ENCODE data around the gene LSAMP. TPM values are rescaled to one million over a fixed set of nuclear protein-coding genes. Genes with fewer than 3 reads are reported as not detected.

LSAMP gene
- total RNA-seq, 1 donor: 3.3 TPM

DNA sequence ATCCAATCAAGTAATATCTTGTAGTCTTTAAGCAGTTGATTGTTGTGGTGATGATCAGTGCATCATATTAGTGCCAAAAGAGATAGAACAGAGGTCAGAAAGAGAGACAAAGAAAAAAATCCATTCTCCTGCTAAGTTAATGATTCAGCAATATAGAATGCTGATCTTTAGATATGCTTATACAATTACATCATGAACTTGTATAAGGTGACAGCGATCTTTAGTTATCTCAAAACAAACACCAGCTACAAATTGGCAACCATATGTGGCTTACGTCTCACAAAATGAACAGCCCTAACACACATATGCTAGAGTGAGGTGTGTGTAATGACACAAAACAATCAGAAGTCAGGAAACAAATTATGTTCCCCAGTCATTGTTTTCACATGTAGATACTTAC lies 12.5 kb downstream of the LSAMP start:
- Histone ChIP-seq H2AFZ (ENCODE audit: low read length) (no peak overlapping the region), H3K27me3 (ENCODE audit: insufficient read depth, low read length) (no peaks in the 10 kb centered on the region), H3K79me2 (ENCODE audit: insufficient read depth, low read length) (no peaks in the 10 kb centered on the region), H4K20me1 (ENCODE audit: insufficient read depth, low read length) (no peaks in the 10 kb centered on the region), H3K4me2 (ENCODE audit: insufficient read depth, low read length) (no peak overlapping the region), H3K9me3 (ENCODE audit: low read depth, low read length) (peaks cover 1% of the 10 kb centered on the region), H3K4me3 (ENCODE audit: insufficient read depth, low read length) (no peak overlapping the region), H3K4me1 (ENCODE audit: insufficient read depth, low read length) (no peaks in the 10 kb centered on the region), H3K27ac (ENCODE audit: low read depth, low read length) (no peak overlapping the region), H3K36me3 (ENCODE audit: insufficient read depth, low read length) (no peaks in the 10 kb centered on the region)
- DNase-seq (ENCODE audit: insufficient read length, low spot score, missing footprints): no peak
- TF ChIP-seq, protein P1, sequence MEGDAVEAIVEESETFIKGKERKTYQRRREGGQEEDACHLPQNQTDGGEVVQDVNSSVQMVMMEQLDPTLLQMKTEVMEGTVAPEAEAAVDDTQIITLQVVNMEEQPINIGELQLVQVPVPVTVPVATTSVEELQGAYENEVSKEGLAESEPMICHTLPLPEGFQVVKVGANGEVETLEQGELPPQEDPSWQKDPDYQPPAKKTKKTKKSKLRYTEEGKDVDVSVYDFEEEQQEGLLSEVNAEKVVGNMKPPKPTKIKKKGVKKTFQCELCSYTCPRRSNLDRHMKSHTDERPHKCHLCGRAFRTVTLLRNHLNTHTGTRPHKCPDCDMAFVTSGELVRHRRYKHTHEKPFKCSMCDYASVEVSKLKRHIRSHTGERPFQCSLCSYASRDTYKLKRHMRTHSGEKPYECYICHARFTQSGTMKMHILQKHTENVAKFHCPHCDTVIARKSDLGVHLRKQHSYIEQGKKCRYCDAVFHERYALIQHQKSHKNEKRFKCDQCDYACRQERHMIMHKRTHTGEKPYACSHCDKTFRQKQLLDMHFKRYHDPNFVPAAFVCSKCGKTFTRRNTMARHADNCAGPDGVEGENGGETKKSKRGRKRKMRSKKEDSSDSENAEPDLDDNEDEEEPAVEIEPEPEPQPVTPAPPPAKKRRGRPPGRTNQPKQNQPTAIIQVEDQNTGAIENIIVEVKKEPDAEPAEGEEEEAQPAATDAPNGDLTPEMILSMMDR (IDR thresholded peaks at IDR 0.05; ENCODE audit: extremely low read depth, low read depth, low read length): no peak

DNA sequence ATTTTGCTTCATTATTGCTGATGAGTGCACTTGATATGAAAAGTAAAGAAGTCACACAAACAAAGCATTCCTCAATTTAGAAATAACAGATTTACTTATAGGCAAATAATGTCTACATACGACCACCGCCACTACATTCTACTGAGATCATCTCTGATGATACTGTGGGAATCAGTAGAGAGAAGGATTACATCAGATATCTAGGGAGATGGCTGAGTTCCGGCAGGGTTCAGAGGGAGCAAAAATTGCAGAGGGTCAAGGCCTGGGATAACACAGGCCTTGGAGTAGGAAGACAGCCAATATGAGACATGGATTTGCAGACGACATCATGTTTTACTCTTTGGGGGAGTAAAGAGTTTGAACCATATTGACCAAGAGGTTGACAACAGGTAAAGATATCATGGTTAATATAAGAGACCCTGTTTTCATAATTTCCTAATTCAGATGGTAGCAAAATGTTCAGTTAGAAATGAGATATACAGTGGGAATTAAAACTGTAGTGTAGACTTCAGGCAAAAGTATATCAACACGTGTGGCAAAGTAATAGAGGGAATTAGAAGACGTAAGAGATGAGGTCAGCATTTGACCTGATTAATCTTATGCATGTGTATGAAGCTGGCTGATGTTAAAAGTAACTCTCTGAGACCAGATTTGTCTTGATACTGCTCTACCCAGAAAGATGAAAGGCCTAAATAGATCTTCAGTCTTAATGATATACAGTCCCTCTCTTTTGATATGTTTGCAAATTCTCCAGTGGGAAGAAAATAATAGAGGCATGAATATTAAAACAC lies 15.6 kb downstream of the LSAMP start:
- Histone ChIP-seq H3K79me2 (ENCODE audit: insufficient read depth, low read length) (no peaks in the 10 kb centered on the region), H2AFZ (ENCODE audit: low read length) (no peak overlapping the region), H3K27ac (ENCODE audit: low read depth, low read length) (no peak overlapping the region), H3K4me3 (ENCODE audit: insufficient read depth, low read length) (no peak overlapping the region), H3K27me3 (ENCODE audit: insufficient read depth, low read length) (no peaks in the 10 kb centered on the region), H3K4me1 (ENCODE audit: insufficient read depth, low read length) (no peaks in the 10 kb centered on the region), H3K4me2 (ENCODE audit: insufficient read depth, low read length) (no peak overlapping the region), H4K20me1 (ENCODE audit: insufficient read depth, low read length) (no peaks in the 10 kb centered on the region), H3K9me3 (ENCODE audit: low read depth, low read length) (peaks cover 2% of the 10 kb centered on the region), H3K36me3 (ENCODE audit: insufficient read depth, low read length) (no peaks in the 10 kb centered on the region)
- TF ChIP-seq, protein P1 (IDR thresholded peaks at IDR 0.05; ENCODE audit: extremely low read depth, low read depth, low read length): no peak
- DNase-seq (ENCODE audit: insufficient read length, low spot score, missing footprints): no peak

DNA sequence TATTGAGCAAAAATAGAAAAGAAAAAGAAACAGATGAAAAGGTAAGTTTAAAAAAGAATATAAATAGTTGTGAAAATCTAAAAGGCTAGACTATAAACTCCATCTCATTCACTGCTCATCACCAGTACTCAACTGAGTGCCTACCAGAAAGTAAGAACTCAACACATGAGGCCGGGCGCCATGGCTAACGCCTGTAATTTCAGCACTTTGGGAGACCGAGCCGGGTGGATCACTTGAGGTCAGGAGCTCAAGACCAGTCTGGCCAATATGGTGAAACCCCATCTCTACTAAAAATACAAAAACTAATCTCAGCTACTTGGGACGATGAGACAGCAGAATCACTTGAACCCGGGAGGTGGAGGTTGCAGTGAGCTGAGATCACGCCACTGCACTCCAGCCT lies 19.3 kb downstream of the LSAMP start:
- Histone ChIP-seq H3K4me2 (ENCODE audit: insufficient read depth, low read length) (no peak overlapping the region), H3K9me3 (ENCODE audit: low read depth, low read length) (peaks cover 2% of the 10 kb centered on the region), H3K27ac (ENCODE audit: low read depth, low read length) (no peak overlapping the region), H3K4me1 (ENCODE audit: insufficient read depth, low read length) (no peaks in the 10 kb centered on the region), H3K79me2 (ENCODE audit: insufficient read depth, low read length) (no peaks in the 10 kb centered on the region), H2AFZ (ENCODE audit: low read length) (no peak overlapping the region), H3K36me3 (ENCODE audit: insufficient read depth, low read length) (no peaks in the 10 kb centered on the region), H4K20me1 (ENCODE audit: insufficient read depth, low read length) (no peaks in the 10 kb centered on the region), H3K4me3 (ENCODE audit: insufficient read depth, low read length) (no peak overlapping the region), H3K27me3 (ENCODE audit: insufficient read depth, low read length) (no peaks in the 10 kb centered on the region)
- no peak for DNase-seq (ENCODE audit: insufficient read length, low spot score, missing footprints)
- TF ChIP-seq, protein P1 (IDR thresholded peaks at IDR 0.05; ENCODE audit: extremely low read depth, low read depth, low read length): no peak

DNA sequence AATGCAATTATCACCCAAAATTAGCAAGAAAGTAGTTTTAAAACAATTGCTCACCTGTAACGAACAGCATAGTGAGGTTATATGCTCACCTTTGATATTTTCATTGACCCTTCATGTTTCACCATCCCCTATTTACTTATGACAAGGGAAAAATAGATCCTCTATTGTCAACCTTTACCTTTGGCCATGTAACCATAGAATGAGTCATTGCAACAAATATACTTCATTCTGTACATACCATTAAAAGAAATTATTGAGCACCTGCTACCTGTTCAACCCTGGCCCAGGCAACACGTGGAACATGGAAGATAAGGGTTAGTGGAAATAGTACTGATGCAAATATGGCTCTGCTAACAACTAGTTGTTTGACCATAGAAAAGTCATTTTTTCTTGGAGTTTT lies 20.2 kb downstream of the LSAMP start:
- Histone ChIP-seq H4K20me1 (ENCODE audit: insufficient read depth, low read length) (no peaks in the 10 kb centered on the region), H3K36me3 (ENCODE audit: insufficient read depth, low read length) (no peaks in the 10 kb centered on the region), H3K4me3 (ENCODE audit: insufficient read depth, low read length) (no peak overlapping the region), H3K79me2 (ENCODE audit: insufficient read depth, low read length) (no peaks in the 10 kb centered on the region), H3K4me1 (ENCODE audit: insufficient read depth, low read length) (no peaks in the 10 kb centered on the region), H3K4me2 (ENCODE audit: insufficient read depth, low read length) (no peak overlapping the region), H3K27ac (ENCODE audit: low read depth, low read length) (no peak overlapping the region), H2AFZ (ENCODE audit: low read length) (no peak overlapping the region), H3K9me3 (ENCODE audit: low read depth, low read length) (peaks cover 2% of the 10 kb centered on the region), H3K27me3 (ENCODE audit: insufficient read depth, low read length) (no peaks in the 10 kb centered on the region)
- TF ChIP-seq, protein P1 (IDR thresholded peaks at IDR 0.05; ENCODE audit: extremely low read depth, low read depth, low read length): no peak
- DNase-seq (ENCODE audit: insufficient read length, low spot score, missing footprints): no peak

Data from osteoblast (primary cell).